A549 (cell line): ENCODE results near the gene TXN2. TPM values are rescaled to one million over a fixed set of nuclear protein-coding genes. Genes with fewer than 3 reads are reported as not detected.
A peak's percentile ranks its signal among the peaks of the same experiment; 100 is the strongest.

Source experiments
- ATAC-seq, 2 experiments: fragments of 200-7000 bp in 1 of 2; fragments of >200 bp in 1 of 2; cut with Nextera tagmentation in 1 of 2; cut with Tn5 transposase in 1 of 2; 3 replicates each; pipeline versions ENCODE4 v1.8.0 to v1.9.1; 2018 to 2020; ENCODE audit warnings: mild to moderate bottlenecking in 1 of 2, moderate library complexity in 1 of 2
- CTCF ChIA-PET: fragments of 300-600 bp; sonication (Branson Sonifier 250); formaldehyde crosslinking; extraction: SDS; loops from one replicate; lab custom pipeline; 2021; ENCODE audit warnings: antibody characterized with exemption, inconsistent platforms; lab: Yijun Ruan, JAX
- POLR2A ChIA-PET: fragments of 350-600 bp; formaldehyde crosslinking; extraction: SDS; loops from one replicate; lab custom pipeline; 2021; ENCODE audit warnings: antibody characterized with exemption, inconsistent platforms; lab: Yijun Ruan, JAX
- DNase-seq, 2 experiments: peaks; one replicate each; pipeline versions ENCODE4 v3.0.0 to v3.0.0-alpha.2; 2011 to 2016; ENCODE audit warnings: low read depth in 1 of 2, low spot score in 1 of 2
- FAIRE-seq: peaks from 2 replicates; lab custom pipeline; 2011; peaks lifted over from hg19 to GRCh38; lab: Jason Lieb, UNC
- H3K27ac ChIP-seq, 2 experiments: fragments of >200 bp; sonication (Bioruptor Twin); formaldehyde crosslinking; 3 replicates each; pipeline ENCODE4 v1.5.1; 2016 to 2017
- H3K4me1 ChIP-seq: fragments of >200 bp; sonication (Bioruptor Twin); formaldehyde crosslinking; 3 replicates; pipeline ENCODE4 v1.6.1; 2016
- H3K4me2 ChIP-seq: fragments of >200 bp; sonication (Bioruptor Twin); formaldehyde crosslinking; 3 replicates; pipeline ENCODE4 v1.6.1; 2016
- H3K4me3 ChIP-seq: fragments of >200 bp; sonication (Bioruptor Twin); formaldehyde crosslinking; 3 replicates; pipeline ENCODE4 v1.5.1; 2016
- H3K9me3 ChIP-seq: fragments of >200 bp; sonication (Bioruptor Twin); formaldehyde crosslinking; 3 replicates; pipeline ENCODE4 v1.6.1; 2016
- BCL3 ChIP-seq: fragments of >200 bp; sonication (Bioruptor Twin); formaldehyde crosslinking; IDR thresholded peaks from 3 replicates; pipeline ENCODE4 v1.6.1; 2016
- CBX8 ChIP-seq: fragments of 200-600 bp; sonication (generic); IDR thresholded peaks from 2 replicates; pipeline ENCODE4 v1.6.1; 2016
- CHD4 ChIP-seq: fragments of 200-600 bp; sonication (generic); IDR thresholded peaks from 2 replicates; pipeline ENCODE4 v1.6.1; 2016; ENCODE audit warnings: antibody characterized with exemption, mild to moderate bottlenecking, borderline replicate concordance
- CTCF ChIP-seq: fragments of >200 bp; sonication (Bioruptor Twin); formaldehyde crosslinking; IDR thresholded peaks from 3 replicates; pipeline ENCODE4 v1.5.1; 2016
- EHF ChIP-seq: fragments of 250-450 bp; sonication (Bioruptor Pico); IDR thresholded peaks from 2 replicates; pipeline ENCODE4 v1.5.0; 2020; ENCODE audit warnings: mild to moderate bottlenecking
- EHMT2 ChIP-seq: fragments of 200-600 bp; sonication (generic); IDR thresholded peaks from 2 replicates; pipeline ENCODE4 v1.6.1; 2016; ENCODE audit warnings: antibody characterized with exemption, low read depth, mild to moderate bottlenecking, moderate library complexity
- EP300 ChIP-seq, 2 experiments: fragments of >200 bp; sonication (Bioruptor Twin); formaldehyde crosslinking; IDR thresholded peaks; 2 replicates in 1 of 2; 3 replicates in 1 of 2; pipeline ENCODE4 v1.6.1; 2016 to 2017
- ESRRA ChIP-seq: fragments of 150-350 bp; IDR thresholded peaks from 2 replicates; pipeline ENCODE4 v1.6.1; 2014; ENCODE audit warnings: mild to moderate bottlenecking, low read length, borderline replicate concordance
- FOSL2 ChIP-seq, 2 experiments: fragments of 450-650 bp in 1 of 2; fragments of >200 bp in 1 of 2; sonication (Bioruptor Twin) in 1 of 2; formaldehyde crosslinking; IDR thresholded peaks; 2 replicates each; pipeline versions ENCODE4 v1.5.0 to v1.6.1; 2016 to 2020; ENCODE audit warnings: mild to moderate bottlenecking in 1 of 2, moderate library complexity in 1 of 2
- FOXS1 ChIP-seq: fragments of 250-450 bp; sonication (Bioruptor Pico); IDR thresholded peaks from 2 replicates; pipeline ENCODE4 v1.5.0; 2020; ENCODE audit warnings: mild to moderate bottlenecking, moderate library complexity
- HEYL ChIP-seq: fragments of 250-450 bp; sonication (Bioruptor Pico); IDR thresholded peaks from 2 replicates; pipeline ENCODE4 v1.8.0; 2021; ENCODE audit warnings: mild to moderate bottlenecking, moderate library complexity
- HOXB5 ChIP-seq: fragments of 250-450 bp; sonication (Bioruptor Pico); IDR thresholded peaks from 2 replicates; pipeline ENCODE4 v1.5.0; 2020; ENCODE audit warnings: mild to moderate bottlenecking, moderate library complexity
- JUNB ChIP-seq: fragments of >200 bp; sonication (Bioruptor Twin); formaldehyde crosslinking; IDR thresholded peaks from 2 replicates; pipeline ENCODE4 v1.6.1; 2016
- KDM1A ChIP-seq: fragments of 200-600 bp; sonication (generic); IDR thresholded peaks from 2 replicates; pipeline ENCODE4 v1.6.1; 2016; ENCODE audit warnings: low read depth, mild to moderate bottlenecking
- MAFK ChIP-seq: fragments of 450-650 bp; IDR thresholded peaks from 2 replicates; pipeline ENCODE4 v1.6.1; 2014; ENCODE audit not compliant: partially characterized antibody
- MAZ ChIP-seq: fragments of 150-350 bp; IDR thresholded peaks from 2 replicates; pipeline ENCODE4 v1.6.1; 2014; ENCODE audit warnings: antibody characterized with exemption, low read depth, low read length, borderline replicate concordance
- MYC ChIP-seq: IDR thresholded peaks from 2 replicates; pipeline ENCODE4 v1.6.1; 2012; ENCODE audit warnings: mild to moderate bottlenecking, inconsistent platforms, low read length, improper control_type of control experiment, borderline replicate concordance
- NPAS2 ChIP-seq: fragments of 250-450 bp; sonication (Bioruptor Pico); IDR thresholded peaks from 2 replicates; pipeline ENCODE4 v1.8.0; 2022; ENCODE audit warnings: mild to moderate bottlenecking, moderate library complexity, borderline replicate concordance
- NR3C1 ChIP-seq: fragments of >200 bp; sonication (Bioruptor Twin); formaldehyde crosslinking; IDR thresholded peaks from 3 replicates; pipeline ENCODE4 v1.6.1; 2017
- POLR2A ChIP-seq: IDR thresholded peaks from 2 replicates; pipeline ENCODE4 v1.6.1; 2012; ENCODE audit warnings: mild to moderate bottlenecking, low read length
- RAD21 ChIP-seq, 2 experiments: fragments of >200 bp in 1 of 2; sonication (Bioruptor Twin) in 1 of 2; formaldehyde crosslinking in 1 of 2; IDR thresholded peaks in 1 of 2; conservative IDR thresholded peaks in 1 of 2; 2 replicates in 1 of 2; 3 replicates in 1 of 2; pipeline ENCODE4 v1.6.1; 2012 to 2018; ENCODE audit warnings: inconsistent platforms in 1 of 2
- RARB ChIP-seq: fragments of 250-450 bp; sonication (Bioruptor Pico); IDR thresholded peaks from 2 replicates; pipeline ENCODE4 v1.8.0; 2021; ENCODE audit warnings: mild to moderate bottlenecking, moderate library complexity
- RFX5 ChIP-seq: fragments of 450-650 bp; IDR thresholded peaks from 2 replicates; pipeline ENCODE4 v1.7.1; 2014; ENCODE audit warnings: antibody characterized with exemption, mild to moderate bottlenecking, moderate library complexity
- SMC3 ChIP-seq: fragments of >200 bp; sonication (Bioruptor Twin); formaldehyde crosslinking; IDR thresholded peaks from 3 replicates; pipeline ENCODE4 v1.6.1; 2018; ENCODE audit warnings: inconsistent platforms
- ZFP36 ChIP-seq: fragments of 450-650 bp; IDR thresholded peaks from 2 replicates; pipeline ENCODE4 v1.6.1; 2014; ENCODE audit warnings: borderline replicate concordance; ENCODE audit not compliant: partially characterized antibody
- WGBS: methylation state at CpG from one replicate; pipeline ENCODE4 v1.1.6; 2017; ENCODE audit errors: missing lambda C conversion rate; 5-methylcytosine and 5-hydroxymethylcytosine counted together
- polyA plus RNA-seq, 4 experiments: library from polyadenylated mRNA; depleted of rRNA in 3 of 4; stranded (reverse); fragments of >200 nt; fragmentation: RNase III in 1 of 4; extraction: RNeasy Plus Mini Kit Qiagen cat#74134 plus additional on column Dnase treatment in 1 of 4; gene quantifications; 2 replicates in 3 of 4; 3 replicates in 1 of 4; pipeline ENCODE4 v1.2.3, GENCODE V29; 2011 to 2017
- TF ChIP-seq, protein P1 (sequence below): IDR thresholded peaks from 2 replicates; pipeline ENCODE4 v1.6.1; 2012; ENCODE audit warnings: low read depth, borderline replicate concordance

TXN2 gene
- polyA plus RNA-seq, 2 of the 4 experiments (the other 2 are of a cell fraction): 82.2 to 89.6 TPM

DNA sequence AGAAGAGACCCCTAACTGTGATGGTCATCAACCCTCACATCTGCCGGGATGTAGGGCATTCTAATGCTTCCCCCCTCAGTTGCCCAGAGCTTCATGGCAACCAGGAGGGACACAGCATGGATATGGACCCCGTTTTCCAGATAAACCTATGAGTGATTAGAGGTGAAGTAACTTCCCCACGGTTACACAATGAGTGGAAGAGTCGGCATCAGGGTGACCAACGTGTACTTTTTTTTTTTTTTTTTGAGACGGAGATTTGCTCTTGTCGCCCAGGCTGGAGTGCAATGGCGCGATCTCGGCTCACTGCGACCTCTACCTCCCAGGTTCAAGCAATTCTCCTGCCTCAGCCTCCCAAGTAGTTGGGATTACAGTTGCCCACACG is 25.0 kb downstream of the TXN2 start:
- ChIA-PET CTCF (interaction anchor here (1.3 to 3.1 kb wide), 2 partner anchors 14 to 154 kb away, joined by 9 to 15 read pairs; no protein-coding TSS in a partner anchor), POLR2A (no interaction called here)
- DNase-seq (no peak), FAIRE-seq (no peak), ATAC-seq (no peak)
- H3K4me2 ChIP-seq: no peak overlapping the region
- H3K4me3 ChIP-seq: no peak overlapping the region
- H3K9me3 ChIP-seq: no peaks in the 10 kb centered on the region
- peak overlapping the region in 1 of 2 experiments; percentile 98; a peak in 3 of 6 replicates for H3K27ac ChIP-seq
- no peak for TF ChIP-seq EHMT2
- no peak for TF ChIP-seq JUNB
- TF ChIP-seq, protein P1, sequence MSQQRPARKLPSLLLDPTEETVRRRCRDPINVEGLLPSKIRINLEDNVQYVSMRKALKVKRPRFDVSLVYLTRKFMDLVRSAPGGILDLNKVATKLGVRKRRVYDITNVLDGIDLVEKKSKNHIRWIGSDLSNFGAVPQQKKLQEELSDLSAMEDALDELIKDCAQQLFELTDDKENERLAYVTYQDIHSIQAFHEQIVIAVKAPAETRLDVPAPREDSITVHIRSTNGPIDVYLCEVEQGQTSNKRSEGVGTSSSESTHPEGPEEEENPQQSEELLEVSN: no peak
- TF ChIP-seq NR3C1: no peak
- no peak for TF ChIP-seq ZFP36
- TF ChIP-seq MYC: no peak
- TF ChIP-seq EHF (CRISPR knock-in tag): no peak
- TF ChIP-seq RFX5: no peak
- TF ChIP-seq SMC3: no peak
- TF ChIP-seq EP300 (IDR thresholded peaks at IDR 0.05): no peak
- TF ChIP-seq KDM1A: no peak
- no peak for TF ChIP-seq RAD21 (conservative IDR thresholded peaks at IDR 0.05 in 1 of 2, IDR thresholded peaks at IDR 0.05 in 1 of 2)
- TF ChIP-seq CBX8: no peak
- TF ChIP-seq MAZ: no peak
- peaks cover 49% of the 10 kb centered on the region for H3K4me1 ChIP-seq
- WGBS: 72% methylated on average over 12 of the region's 12 CpGs

DNA sequence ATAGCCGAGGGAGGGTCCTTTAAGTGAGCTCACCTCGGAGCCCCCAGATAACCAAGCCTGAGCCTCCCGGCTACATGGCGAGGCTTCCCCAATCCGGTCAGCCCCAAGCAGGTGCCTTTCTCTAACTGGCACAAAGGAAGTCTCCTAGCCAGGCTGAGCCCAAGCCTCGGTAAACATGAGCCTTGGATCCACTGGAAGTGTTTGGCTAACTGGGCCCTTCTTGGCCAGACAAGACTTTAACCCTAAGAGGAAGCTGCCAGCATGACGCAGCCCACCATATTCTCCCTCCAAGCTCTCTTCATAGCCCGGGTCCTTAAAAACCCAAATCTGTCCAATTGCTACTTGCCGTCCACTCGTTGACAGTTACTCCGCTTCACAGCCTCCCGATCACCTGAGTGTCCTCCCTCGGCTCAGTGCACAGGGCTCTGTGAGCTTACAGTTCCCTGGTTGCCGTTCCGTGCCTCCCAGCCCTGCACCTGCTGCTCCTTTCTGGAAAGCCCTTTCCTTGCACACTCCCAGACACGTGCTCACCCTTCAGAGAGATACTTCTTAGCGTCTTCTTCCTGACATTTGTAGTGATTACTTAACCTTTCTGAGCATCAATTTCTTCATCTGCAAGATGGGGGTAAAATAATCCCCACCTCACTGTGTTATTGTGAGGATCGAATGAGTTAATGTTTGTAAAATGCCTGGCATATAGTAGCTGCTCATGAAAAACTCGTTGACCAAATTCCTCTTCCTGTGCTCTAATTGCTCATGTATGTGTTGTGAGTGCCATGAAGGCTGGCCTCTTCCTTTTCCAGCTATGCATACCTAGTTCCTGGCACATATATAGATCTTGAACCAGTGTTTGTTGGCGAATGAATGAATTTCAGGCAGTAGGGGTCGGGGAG is 25.6 kb downstream of the TXN2 start:
- DNase-seq: no peak
- TF ChIP-seq FOSL2 (IDR thresholded peaks at IDR 0.05) (no peak), FOSL2 (CRISPR knock-in tag; IDR thresholded peaks at IDR 0.05) (no peak), ESRRA (no peak), EHMT2 (no peak), HOXB5 (no peak), NR3C1 (no peak), BCL3 (no peak), MAFK (no peak), FOXS1 (CRISPR knock-in tag) (no peak), EP300 (IDR thresholded peaks at IDR 0.05) (no peak), HEYL (CRISPR knock-in tag) (no peak), RFX5 (no peak), CBX8 (no peak), POLR2A (no peak), NPAS2 (CRISPR knock-in tag) (no peak), CHD4 (no peak; the same call in 1 of the 2 replicates), CTCF (no peak), SMC3 (no peak), RARB (CRISPR knock-in tag) (no peak)
- H3K4me3 ChIP-seq: peak overlapping the region; percentile 47; the same call in 2 of the 3 replicates
- 74% methylated on average over 16 of the region's 21 CpGs for WGBS
- ChIA-PET CTCF (interaction anchor here (1.0 to 3.1 kb wide), 3 partner anchors 13 to 154 kb away, joined by 3 to 15 read pairs (median 9); no protein-coding TSS in a partner anchor), POLR2A (interaction anchor here (1.0 kb wide), 3 partner anchors 10 to 69 kb away, joined by 3 to 5 read pairs (median 3); partner anchors contain the start of gene MYH9)
- H3K9me3 ChIP-seq: no peaks in the 10 kb centered on the region
- peak; percentile 26 to 37 for ATAC-seq
- H3K4me1 ChIP-seq: peaks cover 48% of the 10 kb centered on the region
- peak overlapping the region; percentile 95 to 98 for H3K27ac ChIP-seq
- no peak for FAIRE-seq
- H3K4me2 ChIP-seq: peak overlapping the region; percentile 88
